NCI-H2107 (cell line): ENCODE data around the gene TRPM3.

Experiments
- DNase-seq: peaks from one replicate; lab custom pipeline; 2025; lab: John Stamatoyannopoulos, UW

TRPM3 gene

GRCh38 chr9:70578720-70579119 is 542.7 kb downstream of the TRPM3 start:
- DNase-seq: no peak

DNA sequence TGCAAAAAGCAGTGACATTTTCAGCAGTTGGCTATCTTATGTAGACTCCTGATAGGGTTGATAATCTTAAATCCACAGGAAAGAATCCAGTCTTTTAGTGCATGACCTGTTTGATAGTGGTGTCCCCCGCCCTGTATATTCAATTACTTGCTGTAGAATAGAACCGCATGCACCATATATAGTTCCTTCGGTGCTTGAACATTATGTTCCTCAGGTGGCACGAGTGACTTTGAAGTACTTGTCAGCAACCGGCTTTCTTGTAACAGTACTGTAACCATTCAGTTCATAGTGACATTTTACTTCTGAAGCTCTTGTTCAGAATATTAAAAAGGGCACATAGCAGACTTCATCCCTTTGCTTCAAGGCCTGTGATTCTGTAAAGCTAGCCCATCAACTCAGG is 543.8 kb downstream of the TRPM3 start:
- no peak for DNase-seq

DNA sequence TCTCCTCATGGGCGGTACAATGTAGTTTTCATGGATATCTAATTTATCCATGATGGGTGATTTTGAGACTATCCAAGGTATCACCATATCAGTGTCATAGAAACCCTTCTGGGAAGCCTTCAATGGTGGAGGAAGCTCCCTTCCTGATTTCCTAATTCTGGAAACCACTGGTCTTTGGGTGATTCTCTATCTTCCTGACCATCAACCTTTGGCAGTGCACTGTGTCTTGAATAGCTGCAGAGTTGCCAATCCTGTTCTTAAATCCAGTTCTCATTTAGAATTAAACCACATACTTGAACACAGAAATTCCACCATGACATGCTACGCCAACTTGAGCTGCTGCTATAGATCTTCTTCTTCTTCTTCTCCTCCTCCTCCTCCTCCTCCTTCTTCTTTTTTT is 545.3 kb downstream of the TRPM3 start:
- no peak for DNase-seq

DNA sequence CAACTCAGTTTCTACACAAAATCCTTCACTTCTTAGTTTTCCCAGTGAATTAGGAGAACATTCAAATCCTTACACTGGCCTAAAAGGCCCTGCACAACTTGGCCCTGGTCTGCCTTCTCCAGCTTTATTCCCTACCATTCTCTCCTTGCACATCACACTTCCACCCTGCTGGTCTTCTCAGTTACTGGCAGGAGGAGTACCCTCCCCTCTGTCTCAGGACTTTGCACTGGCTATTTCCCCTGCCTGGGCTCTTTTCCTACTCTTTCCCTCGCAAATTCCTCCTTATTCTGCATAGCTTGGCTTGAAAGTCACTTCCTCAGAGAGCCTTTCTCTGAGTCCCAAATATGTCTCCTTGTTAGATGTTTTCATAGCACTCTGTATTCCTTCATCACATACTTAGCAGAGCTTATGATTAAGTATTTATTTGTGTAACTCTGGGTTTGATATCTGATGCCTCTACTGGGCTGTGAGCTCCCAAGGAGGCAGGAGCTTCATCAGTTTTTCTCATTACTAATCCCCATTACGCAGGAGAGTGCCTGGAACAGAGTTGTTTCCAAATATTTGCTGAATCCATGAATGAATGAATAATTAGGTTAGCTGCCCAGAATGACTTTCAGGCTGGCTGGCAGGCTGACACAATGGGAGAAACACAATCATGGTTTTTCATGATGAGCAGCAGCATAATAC is 547.1 kb downstream of the TRPM3 start:
- no peak for DNase-seq

DNA sequence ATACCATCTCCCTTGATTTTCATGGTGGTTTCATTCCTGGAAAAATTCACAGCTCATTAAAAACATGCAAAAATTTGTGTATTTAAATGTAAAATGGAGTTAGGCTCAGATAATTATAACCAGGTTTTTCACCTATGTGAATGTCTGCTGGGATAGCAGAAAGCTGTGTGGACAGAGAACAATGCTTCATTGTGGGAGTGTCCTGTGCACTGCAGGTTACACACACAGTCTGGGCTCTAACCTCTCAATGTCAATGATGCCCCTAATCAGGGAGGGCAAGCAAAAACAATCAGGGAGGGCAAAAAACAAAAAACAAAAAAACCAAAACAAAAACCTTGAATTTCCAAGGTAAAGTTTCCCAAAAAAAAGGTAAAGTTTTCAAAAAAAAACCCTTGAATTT is 548.1 kb downstream of the TRPM3 start:
- DNase-seq: no peak

DNA sequence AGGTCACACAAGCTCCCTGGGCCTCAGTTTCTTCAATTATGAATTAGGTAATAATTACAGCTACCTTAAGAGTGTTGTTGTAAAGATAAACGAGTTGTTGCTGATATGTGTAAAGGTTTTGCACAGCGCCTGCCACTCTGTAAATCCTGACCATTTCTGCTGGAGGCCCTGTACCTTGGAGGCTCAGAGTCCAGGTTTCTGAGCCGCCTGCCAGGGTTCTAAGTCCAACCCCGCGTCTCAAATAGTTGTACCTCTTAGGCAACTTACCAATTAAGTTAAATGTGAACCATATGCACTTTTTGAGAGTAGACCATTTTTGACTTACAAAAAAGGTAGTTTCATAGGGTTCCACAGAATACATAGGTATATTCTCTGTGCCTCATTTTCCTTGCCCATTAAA is 550.2 kb downstream of the TRPM3 start:
- DNase-seq: no peak

DNA sequence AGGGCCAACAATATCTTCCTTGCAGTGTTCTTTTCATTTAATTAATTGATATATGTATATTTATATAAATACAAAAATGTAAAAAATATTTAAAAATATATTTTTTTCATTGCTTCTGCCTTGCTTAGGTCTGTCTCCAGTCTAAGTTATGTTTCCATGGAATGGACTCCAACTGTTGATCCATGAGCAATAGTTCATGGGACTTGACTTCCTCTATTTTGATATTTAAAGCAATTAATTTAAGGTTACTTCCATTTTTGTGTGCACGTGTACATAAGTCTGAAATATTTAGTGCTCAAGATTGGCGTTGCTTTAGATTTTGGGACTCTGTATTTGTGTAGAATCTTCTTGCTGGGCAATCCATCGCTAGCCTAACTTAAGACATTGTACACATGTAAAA is 551.6 kb downstream of the TRPM3 start:
- no peak for DNase-seq

DNA sequence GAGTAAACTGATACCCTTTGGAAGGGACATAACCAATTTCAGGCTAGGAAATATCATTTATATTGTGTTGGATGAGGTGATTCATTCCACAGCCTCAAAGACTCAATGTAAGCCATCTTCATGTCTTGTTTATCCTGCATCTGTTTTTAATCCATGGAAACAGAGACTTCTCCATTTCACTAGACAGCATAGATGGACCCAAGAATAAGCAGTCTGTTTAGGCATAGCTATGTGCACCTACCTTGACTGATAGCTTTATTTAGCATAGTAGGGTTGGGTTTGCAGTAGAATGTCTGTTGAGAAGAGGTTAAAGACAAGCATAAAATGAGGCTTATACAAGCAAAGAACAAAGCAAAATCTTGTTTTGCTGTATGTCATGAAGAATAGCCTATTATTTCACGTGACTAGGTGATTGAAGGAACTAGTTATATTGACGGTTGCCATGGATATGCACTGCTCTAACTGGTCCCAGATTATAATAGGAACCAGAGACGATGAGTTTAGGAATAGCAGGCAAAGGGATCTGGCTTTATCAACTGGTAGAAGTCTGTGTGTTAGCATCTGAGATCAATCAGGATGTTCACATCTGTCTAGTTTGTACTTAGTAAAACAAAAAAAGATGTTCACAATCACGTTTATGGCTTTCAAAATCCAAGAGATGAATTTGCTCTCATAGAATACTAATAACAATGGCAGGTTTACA is 552.2 kb downstream of the TRPM3 start:
- no peak for DNase-seq

DNA sequence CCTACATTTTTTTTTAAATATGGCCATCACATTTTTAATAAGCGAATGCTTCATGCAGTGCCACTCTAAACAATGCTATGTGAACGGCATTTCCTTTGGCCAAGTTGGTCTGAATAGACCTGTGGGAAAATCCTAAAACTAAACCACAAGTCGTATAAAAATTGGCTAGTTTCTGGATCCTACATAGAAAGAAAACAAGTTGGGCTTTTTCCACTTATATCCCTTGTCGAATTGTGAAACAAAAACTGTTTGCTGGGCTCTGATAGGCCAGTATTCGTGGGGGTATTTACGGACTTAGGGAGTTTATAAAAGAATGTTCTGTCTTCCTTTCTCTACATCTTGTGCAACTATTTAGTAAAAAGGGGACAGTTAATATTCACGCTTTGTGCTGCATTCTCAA is 553.9 kb downstream of the TRPM3 start:
- DNase-seq: no peak

GRCh38 chr9:70566751-70567150 is 554.7 kb downstream of the TRPM3 start:
- DNase-seq: no peak

DNA sequence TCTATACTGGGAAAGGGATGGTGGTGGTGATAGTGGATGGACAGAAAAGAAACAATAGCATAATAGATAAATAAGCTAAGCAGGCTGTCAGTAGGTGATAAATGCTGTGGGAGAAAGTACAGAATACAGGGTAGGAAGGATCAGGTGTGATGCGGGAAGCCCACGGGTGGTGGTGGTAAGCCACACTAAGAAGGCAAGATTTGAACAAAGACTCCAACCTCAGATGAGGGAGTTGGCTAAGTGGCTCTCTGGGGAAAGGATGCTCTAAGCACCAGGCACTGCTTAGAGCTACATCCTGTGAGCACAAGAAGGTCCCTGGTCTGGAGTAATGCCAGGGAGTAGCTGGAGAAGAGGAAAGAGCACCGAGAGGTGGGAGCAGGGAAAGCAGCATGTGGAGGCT is 555.4 kb downstream of the TRPM3 start:
- no peak for DNase-seq

DNA sequence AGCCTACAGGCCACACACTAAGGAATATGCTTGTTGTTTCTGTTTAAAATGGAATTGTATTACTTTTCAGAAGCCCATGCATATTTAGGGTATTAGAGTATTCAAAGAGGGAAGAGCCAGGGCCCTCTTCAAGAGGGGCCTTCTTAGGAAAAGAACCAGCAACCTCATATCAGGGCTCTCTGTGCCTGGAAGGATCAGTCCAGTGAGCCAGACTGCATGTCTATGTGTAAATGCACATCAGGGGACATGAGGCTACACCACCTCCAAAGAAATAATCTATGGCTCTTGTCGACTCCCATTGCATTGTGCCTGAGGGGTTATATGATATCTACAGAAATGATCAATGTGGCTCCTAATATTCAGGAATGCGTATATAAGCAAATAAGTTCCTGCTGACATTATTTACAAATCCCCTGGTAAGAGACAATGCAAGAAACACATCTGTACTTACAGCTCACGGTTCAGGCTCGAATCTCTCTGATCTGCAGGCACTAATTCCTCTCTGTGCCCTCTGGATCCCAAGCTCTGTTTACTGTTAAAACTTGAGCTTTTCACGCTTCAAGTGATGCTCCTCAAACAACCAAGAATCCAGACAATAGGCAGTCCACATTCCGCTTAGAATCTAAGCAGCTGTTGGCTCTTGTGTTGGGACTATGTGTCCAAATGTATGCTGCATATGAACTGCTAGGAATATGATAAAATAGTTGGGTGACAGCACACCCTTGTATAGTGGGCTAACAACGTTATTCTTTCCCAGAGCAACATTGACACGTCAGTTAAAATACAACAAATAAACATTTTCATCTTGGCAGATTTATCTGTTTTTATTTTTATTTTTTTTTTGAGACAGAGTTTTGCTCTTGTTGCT is 556.7 kb downstream of the TRPM3 start:
- no peak for DNase-seq

GRCh38 chr9:70563431-70564204 is 557.8 kb downstream of the TRPM3 start:
- DNase-seq: no peak

- DNase-seq: no peak
Observed at GRCh38 chr9:70563010-70563409, 558.4 kb downstream of the TRPM3 start.

DNA sequence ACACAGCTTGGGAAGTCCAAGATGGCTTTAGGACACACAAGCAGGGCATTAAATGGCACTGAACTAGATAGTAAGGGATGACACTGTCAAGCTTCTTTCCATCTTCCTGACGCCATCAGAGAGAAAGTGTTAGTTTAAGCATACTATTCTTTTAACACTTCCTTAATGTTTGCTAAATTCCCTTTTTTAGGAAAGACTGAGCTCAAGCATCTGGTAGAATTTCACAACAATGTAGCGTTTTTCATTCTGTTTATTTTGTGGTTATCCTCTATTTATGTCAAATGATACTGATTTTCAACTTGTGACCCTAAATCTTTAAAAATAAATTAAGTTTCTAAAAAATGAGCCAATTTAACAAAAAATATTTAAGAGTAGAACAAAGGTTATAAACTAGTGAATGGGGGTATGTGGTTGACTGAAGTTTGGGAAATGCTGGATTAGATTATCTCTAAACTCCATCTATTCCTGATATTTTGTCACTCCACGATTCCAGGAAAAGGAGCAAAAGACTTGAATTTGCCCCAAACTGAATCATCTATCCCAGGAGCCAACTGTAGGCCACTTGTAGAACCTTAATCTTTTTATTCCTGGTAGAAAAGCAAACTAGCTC is 559.5 kb downstream of the TRPM3 start:
- DNase-seq: no peak

DNA sequence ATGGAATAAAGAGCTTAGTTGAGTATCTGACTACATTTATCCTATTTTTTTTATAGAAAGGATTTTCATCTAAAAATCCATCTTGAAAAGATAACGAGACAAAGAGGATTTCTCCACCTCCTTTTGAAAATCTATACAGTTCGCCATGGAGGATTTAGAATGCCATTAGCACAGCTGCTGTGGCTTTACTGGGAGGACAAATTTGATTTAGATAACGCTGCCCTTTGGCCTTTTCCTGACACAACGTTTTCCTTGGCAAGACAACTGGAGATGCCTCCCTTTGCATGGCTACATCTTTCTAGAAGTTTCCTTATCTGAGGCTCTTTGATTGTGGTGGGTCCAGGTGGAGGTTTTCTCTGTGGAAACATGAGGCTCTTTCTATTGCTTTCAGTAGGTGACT is 560.3 kb downstream of the TRPM3 start:
- no peak for DNase-seq

- no peak for DNase-seq
Observed at GRCh38 chr9:70559102-70559501, 562.3 kb downstream of the TRPM3 start.

DNA sequence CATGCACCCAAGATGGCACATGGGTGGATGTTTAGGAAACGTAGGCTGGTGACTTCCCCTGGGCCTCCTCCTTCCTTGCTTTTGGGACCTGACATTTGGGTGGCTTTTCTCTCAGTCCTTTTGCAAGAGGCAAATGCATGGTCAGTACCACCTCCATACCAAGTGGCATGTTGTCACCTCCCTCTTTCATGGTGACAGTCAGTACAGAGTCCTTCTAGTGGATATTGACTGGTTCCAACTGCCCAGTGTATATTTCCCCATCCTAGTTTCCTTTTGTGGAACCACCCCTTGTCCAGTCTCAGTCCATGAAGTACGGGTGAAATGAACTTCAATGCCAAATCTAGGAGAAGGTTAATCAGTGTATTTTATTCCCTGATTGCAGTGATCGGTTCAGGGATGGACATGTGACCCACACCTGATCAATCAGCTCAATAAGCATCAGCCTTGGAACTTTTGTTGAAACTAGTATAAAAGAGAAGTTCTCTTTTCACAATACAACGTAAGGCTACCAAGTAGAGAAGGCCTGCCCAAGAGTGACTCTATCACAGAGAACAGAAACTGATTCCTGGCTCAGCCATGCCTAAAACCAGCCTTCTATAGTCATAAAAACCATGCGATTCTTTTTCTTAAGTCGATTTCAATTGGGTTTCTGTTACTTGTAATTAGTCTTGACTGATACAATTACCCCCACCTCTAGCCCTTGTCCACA is 563.6 kb downstream of the TRPM3 start:
- no peak for DNase-seq

DNA sequence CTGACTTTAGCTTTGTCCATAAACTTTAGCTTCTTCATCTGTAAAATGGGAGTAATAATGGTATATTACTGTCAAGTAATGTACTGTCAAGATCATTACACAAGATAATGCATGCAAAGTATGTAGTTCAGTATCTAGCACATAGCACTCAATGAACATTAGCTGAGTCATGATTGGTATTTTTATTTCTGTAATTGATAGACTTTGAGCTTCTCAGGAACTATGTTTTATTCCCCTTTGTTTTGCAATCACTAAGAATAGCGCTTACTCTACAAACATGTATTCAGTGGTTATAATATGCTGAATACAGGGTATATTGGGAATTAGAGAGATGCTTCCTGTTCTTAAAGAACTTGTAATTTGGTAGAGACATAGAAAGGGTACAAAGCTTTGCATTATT is 564.6 kb downstream of the TRPM3 start:
- DNase-seq: no peak

- DNase-seq: no peak
Observed at GRCh38 chr9:70554881-70555280, 566.5 kb downstream of the TRPM3 start.
